Parathyroid adenoma (tissue), 2 donors: ENCODE data around the gene RPS6KA4.
"Not testable (repeated sequence)": the region's sequence is repeated elsewhere in the genome, so short reads cannot be mapped to it uniquely, and the experiment has no call there.

Experiments used
- H2AFZ ChIP-seq: fragments of 300-600 bp; sonication (generic); one replicate; pipeline ENCODE4 v1.7.0; 2017; ENCODE audit warnings: antibody characterized with exemption, mild to moderate bottlenecking
- H3K27ac ChIP-seq: fragments of 300-600 bp; sonication (generic); one replicate; pipeline ENCODE4 v1.7.0; 2017
- H3K27me3 ChIP-seq: fragments of 300-600 bp; sonication (generic); one replicate; pipeline ENCODE4 v1.7.0; 2017; ENCODE audit warnings: low read length; ENCODE audit not compliant: control insufficient read depth, insufficient read depth
- H3K36me3 ChIP-seq: fragments of 300-600 bp; sonication (generic); one replicate; pipeline ENCODE4 v1.7.0; 2017; ENCODE audit warnings: low read length; ENCODE audit not compliant: control insufficient read depth, insufficient read depth
- H3K4me1 ChIP-seq: fragments of 300-600 bp; sonication (generic); one replicate; pipeline ENCODE4 v1.7.0; 2017; ENCODE audit warnings: control low read depth
- H3K4me2 ChIP-seq: fragments of 300-600 bp; sonication (generic); one replicate; pipeline ENCODE4 v1.7.0; 2017; ENCODE audit warnings: low read length
- H3K4me3 ChIP-seq: fragments of 300-600 bp; sonication (generic); one replicate; pipeline ENCODE4 v1.7.0; 2017; ENCODE audit warnings: low read depth, low read length
- H3K79me2 ChIP-seq: fragments of 300-600 bp; sonication (generic); one replicate; pipeline ENCODE4 v1.7.0; 2017; ENCODE audit warnings: control low read depth
- H3K9ac ChIP-seq: fragments of 300-600 bp; sonication (generic); one replicate; pipeline ENCODE4 v1.7.0; 2017; ENCODE audit warnings: mild to moderate bottlenecking
- H3K9me3 ChIP-seq: fragments of 300-600 bp; sonication (generic); one replicate; pipeline ENCODE4 v1.7.0; 2017; ENCODE audit warnings: low read length; ENCODE audit not compliant: control insufficient read depth
- TF ChIP-seq, protein P1 (sequence below): fragments of 300-600 bp; sonication (generic); IDR thresholded peaks from one replicate; pipeline ENCODE4 v1.7.0; 2017; ENCODE audit warnings: antibody characterized with exemption, mild to moderate bottlenecking
- donor health status: primary hyperparathyroidism.

RPS6KA4 gene

DNA sequence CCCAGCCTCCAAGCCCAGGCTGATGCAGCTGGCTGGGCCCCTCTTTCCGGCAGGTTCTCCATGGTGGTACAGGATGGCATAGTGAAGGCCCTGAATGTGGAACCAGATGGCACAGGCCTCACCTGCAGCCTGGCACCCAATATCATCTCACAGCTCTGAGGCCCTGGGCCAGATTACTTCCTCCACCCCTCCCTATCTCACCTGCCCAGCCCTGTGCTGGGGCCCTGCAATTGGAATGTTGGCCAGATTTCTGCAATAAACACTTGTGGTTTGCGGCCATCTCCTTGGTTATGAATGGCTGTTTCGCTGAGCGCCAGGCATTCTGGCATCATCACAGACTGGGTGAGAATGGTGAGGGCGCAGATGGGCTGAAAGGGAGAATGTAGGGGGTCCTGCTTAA lies 37.4 kb upstream of the RPS6KA4 start:
- Histone ChIP-seq H3K9ac (no peak overlapping the region), H3K27me3 (no peaks in the 10 kb centered on the region), H3K27ac (no peak overlapping the region), H3K36me3 (no peaks in the 10 kb centered on the region), H3K4me2 (no peak overlapping the region), H3K9me3 (no peaks in the 10 kb centered on the region), H3K4me1 (peaks cover 2% of the 10 kb centered on the region), H3K79me2 (no peaks in the 10 kb centered on the region), H2AFZ (no peak overlapping the region), H3K4me3 (no peak overlapping the region)
- TF ChIP-seq, protein P1, sequence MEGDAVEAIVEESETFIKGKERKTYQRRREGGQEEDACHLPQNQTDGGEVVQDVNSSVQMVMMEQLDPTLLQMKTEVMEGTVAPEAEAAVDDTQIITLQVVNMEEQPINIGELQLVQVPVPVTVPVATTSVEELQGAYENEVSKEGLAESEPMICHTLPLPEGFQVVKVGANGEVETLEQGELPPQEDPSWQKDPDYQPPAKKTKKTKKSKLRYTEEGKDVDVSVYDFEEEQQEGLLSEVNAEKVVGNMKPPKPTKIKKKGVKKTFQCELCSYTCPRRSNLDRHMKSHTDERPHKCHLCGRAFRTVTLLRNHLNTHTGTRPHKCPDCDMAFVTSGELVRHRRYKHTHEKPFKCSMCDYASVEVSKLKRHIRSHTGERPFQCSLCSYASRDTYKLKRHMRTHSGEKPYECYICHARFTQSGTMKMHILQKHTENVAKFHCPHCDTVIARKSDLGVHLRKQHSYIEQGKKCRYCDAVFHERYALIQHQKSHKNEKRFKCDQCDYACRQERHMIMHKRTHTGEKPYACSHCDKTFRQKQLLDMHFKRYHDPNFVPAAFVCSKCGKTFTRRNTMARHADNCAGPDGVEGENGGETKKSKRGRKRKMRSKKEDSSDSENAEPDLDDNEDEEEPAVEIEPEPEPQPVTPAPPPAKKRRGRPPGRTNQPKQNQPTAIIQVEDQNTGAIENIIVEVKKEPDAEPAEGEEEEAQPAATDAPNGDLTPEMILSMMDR, result no peak

GRCh38 chr11:64322925-64323260 lies 36.1 kb upstream of the RPS6KA4 start:
- no peak overlapping the region for H3K27ac ChIP-seq
- H2AFZ ChIP-seq, result no peak overlapping the region
- H3K4me3 ChIP-seq, result no peak overlapping the region
- no peaks in the 10 kb centered on the region for H3K79me2 ChIP-seq
- H3K9ac ChIP-seq, result no peak overlapping the region
- no peaks in the 10 kb centered on the region for H3K27me3 ChIP-seq
- TF ChIP-seq, protein P1, result no peak
- no peaks in the 10 kb centered on the region for H3K36me3 ChIP-seq
- H3K4me2 ChIP-seq, result no peak overlapping the region
- no peaks in the 10 kb centered on the region for H3K9me3 ChIP-seq
- peaks cover 2% of the 10 kb centered on the region for H3K4me1 ChIP-seq

- H3K36me3 ChIP-seq, result no peaks in the 10 kb centered on the region
- peaks cover 2% of the 10 kb centered on the region for H3K4me1 ChIP-seq
- TF ChIP-seq, protein P1, result no peak
- no peak overlapping the region for H3K4me3 ChIP-seq
- no peak overlapping the region for H3K27ac ChIP-seq
- no peak overlapping the region for H3K9ac ChIP-seq
- H3K9me3 ChIP-seq, result no peaks in the 10 kb centered on the region
- H2AFZ ChIP-seq, result no peak overlapping the region
- H3K27me3 ChIP-seq, result no peaks in the 10 kb centered on the region
- no peak overlapping the region for H3K4me2 ChIP-seq
- H3K79me2 ChIP-seq, result no peaks in the 10 kb centered on the region
Measured at GRCh38 chr11:64323373-64323772, 35.6 kb upstream of the RPS6KA4 start.

DNA sequence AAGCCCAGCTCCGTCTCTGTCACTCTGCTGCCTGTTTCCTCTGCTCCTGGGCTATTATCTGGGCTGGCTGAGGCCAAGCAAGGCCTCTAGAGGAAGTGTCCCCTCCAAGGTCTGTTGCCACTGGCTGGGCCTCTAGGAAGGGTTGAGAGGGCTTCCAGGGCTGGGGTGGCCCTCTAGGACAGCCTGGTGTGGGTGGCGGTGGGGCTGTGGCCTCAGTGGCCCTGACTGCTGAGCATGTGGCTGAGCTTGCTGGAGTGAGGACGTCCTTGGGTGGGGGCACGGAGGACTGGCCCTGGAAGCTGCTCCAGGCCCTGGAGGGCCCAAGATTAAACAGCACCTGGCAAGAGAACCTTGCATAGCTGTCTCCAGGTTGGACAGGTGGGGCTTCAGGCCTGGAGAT lies 35.0 kb upstream of the RPS6KA4 start:
- H3K9me3 ChIP-seq, H3K4me1 ChIP-seq, H3K27ac ChIP-seq, H3K4me3 ChIP-seq, H2AFZ ChIP-seq, H3K79me2 ChIP-seq, H3K27me3 ChIP-seq, H3K9ac ChIP-seq, H3K36me3 ChIP-seq, H3K4me2 ChIP-seq: not testable (repeated sequence)

DNA sequence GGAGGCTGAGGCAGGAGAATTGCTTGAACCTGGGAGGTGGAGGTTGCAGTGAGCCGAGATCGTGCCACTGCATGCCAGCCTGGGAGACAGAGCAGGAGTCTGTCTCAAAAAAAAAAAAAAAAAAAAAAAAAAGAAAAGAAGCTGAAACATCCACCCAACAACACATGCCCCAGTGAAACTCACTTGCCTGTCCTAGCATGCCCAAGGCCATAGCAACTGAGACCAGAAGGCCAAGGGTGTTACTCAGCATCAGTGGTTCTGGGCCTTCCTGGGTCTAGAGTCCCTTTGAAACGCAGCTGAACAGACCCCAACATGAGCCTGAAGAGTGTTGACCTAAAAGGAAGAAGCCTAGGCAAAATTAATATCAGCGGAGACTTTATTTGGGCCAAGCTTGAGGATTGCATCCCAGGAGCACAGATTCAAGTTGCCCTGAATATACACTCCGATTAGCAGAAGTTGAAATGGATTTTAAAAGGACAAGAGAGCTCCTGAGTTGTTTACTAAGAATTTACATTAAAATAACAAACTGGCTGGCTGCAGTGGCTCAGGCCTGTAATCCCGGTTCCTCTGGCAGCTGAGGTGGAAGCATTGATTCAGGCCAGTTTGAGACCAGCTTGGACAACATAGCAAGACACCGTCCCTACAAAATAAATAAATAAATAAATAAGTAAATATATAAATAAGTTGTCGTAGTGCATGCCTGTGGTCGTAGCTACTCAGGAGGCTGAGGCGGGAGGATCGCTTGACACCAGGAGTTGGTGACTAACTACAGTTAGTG lies 34.1 kb upstream of the RPS6KA4 start:
- H3K27me3 ChIP-seq, result no peaks in the 10 kb centered on the region
- H3K4me3 ChIP-seq, result no peak overlapping the region
- H3K9ac ChIP-seq, result no peak overlapping the region
- H3K4me1 ChIP-seq, result no peaks in the 10 kb centered on the region
- H3K4me2 ChIP-seq, result no peak overlapping the region
- TF ChIP-seq, protein P1, result no peak
- H3K27ac ChIP-seq, result no peak overlapping the region
- no peaks in the 10 kb centered on the region for H3K79me2 ChIP-seq
- H3K9me3 ChIP-seq, result no peaks in the 10 kb centered on the region
- no peak overlapping the region for H2AFZ ChIP-seq
- no peaks in the 10 kb centered on the region for H3K36me3 ChIP-seq
